Ecto neural progenitor cell (in vitro differentiated cells): ENCODE measurements around the gene TSC22D2.

Experiments used
- DNase-seq: peaks from one replicate; pipeline ENCODE4 v3.0.0-alpha.2; 2018; ENCODE audit warnings: low spot score

The TSC22D2 gene

GRCh38 chr3:150408221-150409124 is at the start of gene TSC22D2:
Gene TSC22D2 (plus strand): TSS chr3:150408298. CDS start chr3:150409351, 1,053 bp downstream.
- DNase-seq = peak; percentile 96

GRCh38 chr3:150359381-150359780 is 48.7 kb upstream of the TSC22D2 start:
- DNase-seq = no peak

GRCh38 chr3:150360966-150361365 is 47.1 kb upstream of the TSC22D2 start:
- no peak for DNase-seq

GRCh38 chr3:150362515-150363302 is 45.4 kb upstream of the TSC22D2 start:
- no peak for DNase-seq

GRCh38 chr3:150363420-150363819 is 44.7 kb upstream of the TSC22D2 start:
- DNase-seq = no peak

- no peak for DNase-seq
Observed at GRCh38 chr3:150365132-150365604, 42.9 kb upstream of the TSC22D2 start.

GRCh38 chr3:150367757-150368156 is 40.3 kb upstream of the TSC22D2 start:
- no peak for DNase-seq

- peak; percentile 62 for DNase-seq
Observed at GRCh38 chr3:150370122-150370602, 37.9 kb upstream of the TSC22D2 start.

- no peak for DNase-seq
Observed at GRCh38 chr3:150370999-150371398, 37.1 kb upstream of the TSC22D2 start.

- no peak for DNase-seq
Observed at GRCh38 chr3:150371741-150372254, 36.3 kb upstream of the TSC22D2 start.

- no peak for DNase-seq
Observed at GRCh38 chr3:150372320-150372719, 35.8 kb upstream of the TSC22D2 start.

GRCh38 chr3:150372722-150373121 is 35.4 kb upstream of the TSC22D2 start:
- DNase-seq = no peak

GRCh38 chr3:150373234-150373875 is 34.7 kb upstream of the TSC22D2 start:
- DNase-seq = no peak

- DNase-seq = no peak
Observed at GRCh38 chr3:150374975-150375374, 33.1 kb upstream of the TSC22D2 start.

- DNase-seq = no peak
Observed at GRCh38 chr3:150376001-150376848, 31.9 kb upstream of the TSC22D2 start.

GRCh38 chr3:150377601-150378300 is 30.3 kb upstream of the TSC22D2 start:
- no peak for DNase-seq

GRCh38 chr3:150378301-150378748 is 29.8 kb upstream of the TSC22D2 start:
- no peak for DNase-seq

- DNase-seq = no peak
Observed at GRCh38 chr3:150379469-150379868, 28.6 kb upstream of the TSC22D2 start.

- peak; percentile 73 for DNase-seq
Observed at GRCh38 chr3:150384296-150385212, 23.5 kb upstream of the TSC22D2 start.
